CD8-positive, alpha-beta memory T cell (primary cell): Measurements from ENCODE around the gene GPATCH8. TPM values are rescaled to one million over a fixed set of nuclear protein-coding genes. Genes with fewer than 3 reads are reported as not detected.
A peak's percentile ranks its signal among the peaks of the same experiment; 100 is the strongest.

Experiments used
- CTCF ChIA-PET: fragments of 350-600 bp; sonication (Branson Sonifier 250); formaldehyde crosslinking; loops from one replicate; lab custom pipeline; 2021; ENCODE audit warnings: antibody characterized with exemption; lab: Charles Lee
- POLR2A ChIA-PET: fragments of 350-600 bp; sonication (Branson Sonifier 250); formaldehyde crosslinking; loops from one replicate; lab custom pipeline; 2021; ENCODE audit warnings: antibody characterized with exemption; lab: Charles Lee
- DNase-seq, 5 donors: peaks; one replicate each; pipeline versions ENCODE4 v3.0.0 to v3.0.0-alpha.2; 2020 to 2022; ENCODE audit warnings: mixed read lengths in 1 of 5
- H3K27ac ChIP-seq: one replicate; pipeline ENCODE4 v1.7.0; 2013; ENCODE audit warnings: low read depth, mild to moderate bottlenecking, low read length, moderate library complexity
- H3K27me3 ChIP-seq: 2 replicates; pipeline ENCODE4 v1.7.0; 2013; ENCODE audit warnings: low read length, mild to moderate bottlenecking; ENCODE audit not compliant: insufficient read depth, poor library complexity, severe bottlenecking
- H3K36me3 ChIP-seq: 2 replicates; pipeline ENCODE4 v1.7.0; 2013; ENCODE audit warnings: mild to moderate bottlenecking, low read length, moderate library complexity; ENCODE audit not compliant: insufficient read depth
- H3K4me1 ChIP-seq: 2 replicates; pipeline ENCODE4 v1.7.0; 2013; ENCODE audit warnings: mild to moderate bottlenecking, low read length, moderate library complexity; ENCODE audit not compliant: insufficient read depth
- H3K4me3 ChIP-seq: 2 replicates; pipeline ENCODE4 v1.7.0; 2013; ENCODE audit warnings: mild to moderate bottlenecking, low read length
- H3K9me3 ChIP-seq: 2 replicates; pipeline ENCODE4 v1.7.0; 2013; ENCODE audit warnings: mild to moderate bottlenecking, low read length
- H3K27ac Mint-ChIP-seq, 8 donors: one replicate each; pipeline ENCODE4 v1.8.0; 2020 to 2021; ENCODE audit warnings: mixed read lengths in 8 of 8, mild to moderate bottlenecking in 6 of 8, inconsistent platforms in 3 of 8, moderate library complexity in 3 of 8
- H3K27me3 Mint-ChIP-seq, 2 donors: one replicate each; pipeline ENCODE4 v1.8.0; 2020 to 2021; ENCODE audit warnings: mixed read lengths in 2 of 2, mild to moderate bottlenecking in 1 of 2, moderate library complexity in 1 of 2
- H3K36me3 Mint-ChIP-seq, 3 donors: one replicate each; pipeline ENCODE4 v1.8.0; 2020 to 2021; ENCODE audit warnings: mixed read lengths in 3 of 3, inconsistent platforms in 1 of 3, mild to moderate bottlenecking in 1 of 3
- H3K4me1 Mint-ChIP-seq, 3 donors: one replicate each; pipeline ENCODE4 v1.8.0; 2020 to 2021; ENCODE audit warnings: mixed read lengths in 3 of 3, inconsistent platforms in 1 of 3, mild to moderate bottlenecking in 1 of 3
- H3K4me3 Mint-ChIP-seq, 7 donors: one replicate each; pipeline ENCODE4 v1.8.0; 2020 to 2021; ENCODE audit warnings: mixed read lengths in 7 of 7, mild to moderate bottlenecking in 6 of 7, moderate library complexity in 4 of 7, inconsistent platforms in 2 of 7
- H3K9me3 Mint-ChIP-seq, 5 donors: one replicate each; pipeline ENCODE4 v1.8.0; 2020 to 2022; ENCODE audit warnings: mixed read lengths in 5 of 5, mild to moderate bottlenecking in 3 of 5, moderate library complexity in 2 of 5, inconsistent platforms in 1 of 5
- polyA plus RNA-seq: library from polyadenylated mRNA; unstranded; fragments of 300-500 nt; fragmentation: Illumina TruSeq; gene quantifications from one replicate; pipeline ENCODE4 v1.2.3, GENCODE V29; 2021
- total RNA-seq, 2 experiments: library from RNA; stranded (reverse); gene quantifications; one replicate each; pipeline ENCODE4 v1.2.3, GENCODE V29; 2021

The GPATCH8 gene
- total and polyA plus RNA-seq, 3 experiments from 2014 or later, result 41.6 to 73.3 (median 43.3) TPM

GRCh38 chr17:44465897-44466296 is 37.3 kb downstream of the GPATCH8 start:
- ChIA-PET POLR2A (no interaction called here), CTCF (no interaction called here)
- no peak overlapping the region for H3K4me3 Mint-ChIP-seq
- no peak for DNase-seq
- Histone ChIP-seq H3K27me3 (no peaks in the 10 kb centered on the region), H3K27ac (no peak overlapping the region), H3K4me3 (no peak overlapping the region), H3K9me3 (no peaks in the 10 kb centered on the region), H3K4me1 (peaks cover 7% of the 10 kb centered on the region), H3K36me3 (no peaks in the 10 kb centered on the region)
- H3K36me3 Mint-ChIP-seq, result peaks cover 0 to 61% (median 7%) of the 10 kb centered on the region in 3 donors
- H3K27me3 Mint-ChIP-seq, result no peaks in the 10 kb centered on the region
- H3K27ac Mint-ChIP-seq, result no peak overlapping the region
- no peaks in the 10 kb centered on the region for H3K9me3 Mint-ChIP-seq
- H3K4me1 Mint-ChIP-seq, result peaks cover 37 to 67% (median 65%) of the 10 kb centered on the region in 3 donors

DNA sequence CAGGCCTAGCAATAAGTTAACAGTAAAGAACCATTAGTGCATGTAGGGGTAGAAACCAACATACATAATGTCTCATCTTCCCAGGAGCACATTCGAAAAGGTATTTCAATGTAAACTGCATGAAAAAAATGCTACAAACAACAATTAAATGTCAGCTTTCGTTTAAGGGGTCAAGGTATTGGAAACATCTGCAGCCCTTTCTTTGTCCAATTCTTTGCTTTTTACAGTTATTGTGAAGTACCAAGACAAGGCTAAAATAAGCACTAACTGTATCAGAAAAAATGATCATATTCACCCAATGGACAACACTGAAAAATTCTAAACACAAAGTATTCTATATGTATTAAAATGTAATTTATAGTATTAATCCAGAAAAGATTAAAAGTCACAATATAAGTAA is 37.9 kb downstream of the GPATCH8 start:
- H3K4me3 Mint-ChIP-seq, result no peak overlapping the region
- POLR2A ChIA-PET, result interaction anchor here (0.8 kb wide), 1 partner anchor 53 kb away, joined by 4 read pairs; no protein-coding TSS in a partner anchor
- H3K27me3 ChIP-seq, result no peaks in the 10 kb centered on the region
- H3K4me3 ChIP-seq, result no peak overlapping the region
- DNase-seq, result no peak
- CTCF ChIA-PET, result no interaction called here
- H3K27ac Mint-ChIP-seq, result no peak overlapping the region
- H3K9me3 Mint-ChIP-seq, result no peaks in the 10 kb centered on the region
- no peak overlapping the region for H3K27ac ChIP-seq
- no peaks in the 10 kb centered on the region for H3K27me3 Mint-ChIP-seq
- no peaks in the 10 kb centered on the region for H3K9me3 ChIP-seq
- peaks cover 7% of the 10 kb centered on the region for H3K4me1 ChIP-seq
- H3K36me3 ChIP-seq, result no peaks in the 10 kb centered on the region
- H3K4me1 Mint-ChIP-seq, result peaks cover 34 to 68% (median 61%) of the 10 kb centered on the region in 3 donors
- peaks cover 0 to 63% (median 7%) of the 10 kb centered on the region in 3 donors for H3K36me3 Mint-ChIP-seq

DNA sequence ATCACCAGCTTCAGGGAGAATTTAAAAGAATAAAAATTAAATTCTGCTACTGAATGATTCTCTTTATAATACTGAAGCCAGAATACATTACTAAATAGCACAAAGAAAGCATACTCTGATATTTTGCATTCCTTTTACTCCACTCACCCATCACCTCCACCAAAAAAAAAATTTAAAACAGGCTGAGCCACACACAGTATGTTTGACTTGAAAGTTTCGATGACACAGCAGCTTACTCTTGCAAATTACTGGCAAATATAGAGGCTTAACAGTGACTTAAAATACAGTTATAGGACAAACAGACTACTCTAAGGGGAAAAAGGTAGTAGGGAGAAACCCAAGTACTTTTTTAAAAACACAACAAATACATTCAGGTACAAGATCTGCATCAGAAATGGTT is 39.2 kb downstream of the GPATCH8 start:
- ChIA-PET POLR2A (no interaction called here), CTCF (no interaction called here)
- Histone ChIP-seq H3K9me3 (no peaks in the 10 kb centered on the region), H3K27ac (no peak overlapping the region), H3K4me3 (no peak overlapping the region), H3K36me3 (no peaks in the 10 kb centered on the region), H3K4me1 (peaks cover 7% of the 10 kb centered on the region), H3K27me3 (no peaks in the 10 kb centered on the region)
- peaks cover 30 to 61% (median 53%) of the 10 kb centered on the region in 3 donors for H3K4me1 Mint-ChIP-seq
- no peak overlapping the region for H3K4me3 Mint-ChIP-seq
- no peaks in the 10 kb centered on the region for H3K9me3 Mint-ChIP-seq
- H3K36me3 Mint-ChIP-seq, result peaks cover 0 to 59% (median 9%) of the 10 kb centered on the region in 3 donors
- H3K27me3 Mint-ChIP-seq, result no peaks in the 10 kb centered on the region
- H3K27ac Mint-ChIP-seq, result peak overlapping the region in 3 of 8 donors; percentile 17 to 76 (median 32)
- DNase-seq, result no peak

GRCh38 chr17:44451832-44452231 is 51.4 kb downstream of the GPATCH8 start:
- H3K4me1 Mint-ChIP-seq, result peaks cover 18 to 52% (median 38%) of the 10 kb centered on the region in 3 donors
- Histone ChIP-seq H3K27ac (no peak overlapping the region), H3K27me3 (no peaks in the 10 kb centered on the region), H3K4me1 (no peaks in the 10 kb centered on the region), H3K9me3 (no peaks in the 10 kb centered on the region), H3K36me3 (no peaks in the 10 kb centered on the region), H3K4me3 (no peak overlapping the region)
- H3K27me3 Mint-ChIP-seq, result no peaks in the 10 kb centered on the region
- ChIA-PET POLR2A (no interaction called here), CTCF (no interaction called here)
- H3K36me3 Mint-ChIP-seq, result peaks cover 0 to 26% (median 5%) of the 10 kb centered on the region in 3 donors
- H3K4me3 Mint-ChIP-seq, result no peak overlapping the region
- no peak for DNase-seq
- no peaks in the 10 kb centered on the region for H3K9me3 Mint-ChIP-seq
- peak overlapping the region in 1 of 8 donors; percentile 15 for H3K27ac Mint-ChIP-seq

- peaks cover 0 to 29% (median 5%) of the 10 kb centered on the region in 3 donors for H3K36me3 Mint-ChIP-seq
These were observed 52.1 kb downstream of the GPATCH8 start for GRCh38 chr17:44451016-44451627.

DNA sequence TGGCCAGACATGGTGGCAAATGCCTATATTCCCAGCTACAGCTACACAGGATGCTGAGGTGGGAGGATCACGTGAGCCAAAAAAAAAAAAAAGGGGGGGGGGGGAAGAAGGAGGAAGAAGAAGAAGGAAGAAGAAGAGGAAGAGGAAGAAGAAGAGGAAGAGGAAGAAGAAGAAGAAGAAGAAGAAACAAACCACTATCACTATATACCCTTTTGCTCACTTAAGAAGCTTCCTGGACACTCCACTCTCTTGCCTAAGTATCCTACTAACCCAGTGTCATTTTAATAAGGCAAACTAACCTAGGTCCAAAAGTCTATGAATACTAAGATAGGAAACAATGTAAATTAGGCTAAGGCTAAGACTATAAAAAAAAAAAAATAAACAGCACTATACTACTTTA is 54.8 kb downstream of the GPATCH8 start:
- H3K27me3 Mint-ChIP-seq, result no peaks in the 10 kb centered on the region
- H3K36me3 Mint-ChIP-seq, result peaks cover 0 to 17% (median 4%) of the 10 kb centered on the region in 3 donors
- H3K27ac ChIP-seq, result no peak overlapping the region
- no peaks in the 10 kb centered on the region for H3K27me3 ChIP-seq
- no peak overlapping the region for H3K4me3 Mint-ChIP-seq
- H3K9me3 ChIP-seq, result no peaks in the 10 kb centered on the region
- no peak for DNase-seq
- H3K4me1 ChIP-seq, result no peaks in the 10 kb centered on the region
- H3K36me3 ChIP-seq, result no peaks in the 10 kb centered on the region
- H3K27ac Mint-ChIP-seq, result peak overlapping the region in 1 of 8 donors; percentile 61
- H3K4me1 Mint-ChIP-seq, result peaks cover 31 to 60% (median 57%) of the 10 kb centered on the region in 3 donors
- H3K9me3 Mint-ChIP-seq, result no peaks in the 10 kb centered on the region
- CTCF ChIA-PET, result no interaction called here
- H3K4me3 ChIP-seq, result no peak overlapping the region
- POLR2A ChIA-PET, result interaction anchor here (0.6 to 0.7 kb wide), 2 partner anchors 88 to 242 kb away, joined by 4 to 5 read pairs; no protein-coding TSS in a partner anchor

More at GRCh38 chr17:44451016-44451627, 52.1 kb downstream of the GPATCH8 start:
- Mint-ChIP-seq H3K27me3 (no peaks in the 10 kb centered on the region), H3K9me3 (no peaks in the 10 kb centered on the region), H3K4me1 (peaks cover 18 to 56% (median 42%) of the 10 kb centered on the region in 3 donors), H3K27ac (peak overlapping the region in 2 of 8 donors; percentile 15 to 47), H3K4me3 (no peak overlapping the region)
- DNase-seq, result no peak
- H3K27me3 ChIP-seq, result no peaks in the 10 kb centered on the region
- CTCF ChIA-PET, result no interaction called here
- no peaks in the 10 kb centered on the region for H3K36me3 ChIP-seq
- no peak overlapping the region for H3K4me3 ChIP-seq
- H3K27ac ChIP-seq, result no peak overlapping the region
- no peaks in the 10 kb centered on the region for H3K9me3 ChIP-seq
- POLR2A ChIA-PET, result no interaction called here
- H3K4me1 ChIP-seq, result no peaks in the 10 kb centered on the region

DNA sequence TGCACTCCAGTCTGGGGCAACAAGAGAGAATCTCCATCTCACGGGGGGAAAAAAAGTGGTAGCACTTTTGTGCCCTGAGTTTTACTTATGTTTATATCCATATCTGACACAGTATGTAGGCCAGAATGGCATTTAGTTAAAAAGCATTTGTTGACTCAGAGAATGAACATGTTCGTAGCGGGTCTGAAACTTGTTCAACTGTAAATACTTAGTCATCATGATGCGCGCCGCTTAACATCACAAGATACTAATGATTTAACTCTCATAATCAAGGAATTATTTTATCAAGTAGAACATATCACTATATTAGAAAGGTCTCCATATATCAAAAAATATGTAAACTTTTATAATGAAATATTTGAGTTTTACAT is 58.5 kb downstream of the GPATCH8 start:
- Histone ChIP-seq H3K36me3 (no peaks in the 10 kb centered on the region), H3K27me3 (no peaks in the 10 kb centered on the region)
- CTCF ChIA-PET, result no interaction called here

DNA sequence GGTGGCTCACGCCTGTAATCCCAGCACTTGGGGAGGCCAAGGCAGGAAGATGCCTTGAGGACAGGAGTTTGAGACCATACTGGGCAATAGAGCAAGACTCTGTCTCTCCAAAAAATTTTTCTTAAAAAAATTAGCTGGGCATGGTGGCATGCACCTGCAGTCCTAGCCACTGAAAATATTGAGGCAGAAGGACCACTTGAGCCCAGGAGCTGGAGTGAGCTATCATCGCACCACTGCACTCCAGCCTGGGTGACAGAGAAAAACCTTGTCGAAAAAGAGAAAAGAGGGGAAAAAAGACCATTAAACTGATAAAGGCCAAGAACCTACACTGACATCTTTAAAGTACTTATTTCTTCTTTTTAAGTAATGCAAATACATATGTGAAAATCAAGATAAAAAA is 60.4 kb downstream of the GPATCH8 start:
- peaks cover 15% of the 10 kb centered on the region for H3K4me1 ChIP-seq
- H3K4me3 ChIP-seq, result no peak overlapping the region
- H3K27ac Mint-ChIP-seq, result peak overlapping the region in 2 of 8 donors; percentile 10 to 87
- no peaks in the 10 kb centered on the region for H3K9me3 ChIP-seq
- H3K4me3 Mint-ChIP-seq, result no peak overlapping the region
- H3K36me3 ChIP-seq, result no peaks in the 10 kb centered on the region
- no peak overlapping the region for H3K27ac ChIP-seq
- peaks cover 35 to 53% (median 51%) of the 10 kb centered on the region in 3 donors for H3K4me1 Mint-ChIP-seq
- no peaks in the 10 kb centered on the region for H3K27me3 Mint-ChIP-seq
- POLR2A ChIA-PET, result no interaction called here
- H3K36me3 Mint-ChIP-seq, result peaks cover 0 to 19% (median 1%) of the 10 kb centered on the region in 3 donors
- no peak for DNase-seq
- CTCF ChIA-PET, result interaction anchor here (1.2 kb wide), 1 partner anchor 80 kb away, joined by 4 read pairs; the partner anchor contains the start of gene FAM171A2
- no peaks in the 10 kb centered on the region for H3K27me3 ChIP-seq
- no peaks in the 10 kb centered on the region for H3K9me3 Mint-ChIP-seq

More for the DNA sequence above, 58.5 kb downstream of the GPATCH8 start:
- Histone ChIP-seq H3K4me3 (no peak overlapping the region), H3K4me1 (peaks cover under 1% of the 10 kb centered on the region), H3K27ac (no peak overlapping the region), H3K9me3 (no peaks in the 10 kb centered on the region)
- no peak for DNase-seq
- POLR2A ChIA-PET, result no interaction called here
- no peaks in the 10 kb centered on the region for H3K9me3 Mint-ChIP-seq
- H3K27ac Mint-ChIP-seq, result peak overlapping the region in 1 of 8 donors; percentile 33
- H3K36me3 Mint-ChIP-seq, result peaks cover 0 to 14% (median 1%) of the 10 kb centered on the region in 3 donors
- H3K4me3 Mint-ChIP-seq, result no peak overlapping the region
- no peaks in the 10 kb centered on the region for H3K27me3 Mint-ChIP-seq
- H3K4me1 Mint-ChIP-seq, result peaks cover 24 to 46% (median 43%) of the 10 kb centered on the region in 3 donors
